Body of pancreas (tissue), 4 donors: ENCODE results near the gene PPP5C. TPM values are rescaled to one million over a fixed set of nuclear protein-coding genes. Genes with fewer than 3 reads are reported as not detected.
A peak's percentile ranks its signal among the peaks of the same experiment; 100 is the strongest.

ENCODE experiments used
- ATAC-seq: fragments of 150-250 bp; one replicate; pipeline ENCODE4 v1.9.1; 2016
- DNase-seq, 4 donors: peaks; one replicate each; pipeline ENCODE4 v3.0.0-alpha.2; 2019
- H3K27ac ChIP-seq, 4 donors: fragments of 200-600 bp; sonication (generic); 1 replicate in 3 of 4; 2 replicates in 1 of 4; pipeline versions ENCODE4 v1.5.1 to v1.6.1; 2016 to 2019; ENCODE audit warnings: mild to moderate bottlenecking in 1 of 4, mixed read lengths in 1 of 4, moderate library complexity in 1 of 4
- H3K27me3 ChIP-seq, 2 donors: fragments of 200-600 bp; sonication (generic); one replicate each; pipeline ENCODE4 v1.6.0; 2016; ENCODE audit warnings: mild to moderate bottlenecking in 1 of 2
- H3K36me3 ChIP-seq, 2 donors: fragments of 200-600 bp; sonication (generic); replicated peaks in 1 of 2; 2 replicates each; pipeline ENCODE4 v1.5.1; 2016; ENCODE audit warnings: low read depth in 2 of 2; ENCODE audit not compliant: insufficient read depth in 1 of 2
- H3K4me1 ChIP-seq: fragments of 200-600 bp; sonication (generic); one replicate; pipeline ENCODE4 v1.6.0; 2016
- H3K4me3 ChIP-seq, 2 donors: fragments of 200-600 bp; sonication (generic); 1 replicate in 1 of 2; 2 replicates in 1 of 2; pipeline ENCODE4 v1.5.1; 2016 to 2019
- H3K9me3 ChIP-seq, 3 donors: fragments of 200-600 bp; sonication (generic); 1 replicate in 2 of 3; 2 replicates in 1 of 3; pipeline ENCODE4 v1.5.1; 2016
- CTCF ChIP-seq, 7 experiments: fragments of 450-650 bp in 4 of 7; fragments of 200-600 bp in 3 of 7; sonication (generic) in 3 of 7; IDR thresholded peaks; one replicate each; pipeline ENCODE4 v1.5.1; 2016 to 2019; ENCODE audit warnings: antibody characterized with exemption in 7 of 7
- POLR2A ChIP-seq, 3 donors: fragments of 450-650 bp; IDR thresholded peaks; one replicate each; pipeline ENCODE4 v1.6.1; 2016; ENCODE audit warnings: antibody characterized with exemption in 3 of 3, mild to moderate bottlenecking in 2 of 3
- WGBS, 2 donors: methylation state at CpG; one replicate each; pipeline ENCODE4 v1.1.5; 2017; 5-methylcytosine and 5-hydroxymethylcytosine counted together
- intact Hi-C: fragments of 100-400 bp; cut with DNase I; formaldehyde crosslinking; loops from one replicate; pipeline ENCODE4 v1.15.1; 2023
- total RNA-seq, 2 donors: library from RNA; depleted of rRNA; stranded (reverse); fragments of >200 nt; gene quantifications; one replicate each; pipeline ENCODE4 v1.1.0, GENCODE V29; 2016

Gene PPP5C
- total RNA-seq, 2 donors from 2014 or later: 31.1 to 77.5 TPM

GRCh38 chr19:46361915-46362314 lies 15.0 kb downstream of the PPP5C start:
- Histone ChIP-seq H3K4me3 (no peak overlapping the region), H3K27me3 (no peaks in the 10 kb centered on the region), H3K9me3 (no peaks in the 10 kb centered on the region), H3K4me1 (peaks cover 7% of the 10 kb centered on the region), H3K27ac (no peak overlapping the region), H3K36me3 (no peaks in the 10 kb centered on the region)
- ATAC-seq (no peak), DNase-seq (no peak)
- intact Hi-C loops: no loop called here
- 61 to 68% methylated on average over 2 of the region's 2 CpGs for WGBS, 2 donors
- TF ChIP-seq CTCF (IDR thresholded peaks at IDR 0.05) (no peak), POLR2A (IDR thresholded peaks at IDR 0.05) (no peak)

GRCh38 chr19:46364359-46364758 lies 17.5 kb downstream of the PPP5C start:
- Histone ChIP-seq H3K4me3 (no peak overlapping the region), H3K4me1 (no peaks in the 10 kb centered on the region), H3K27ac (no peak overlapping the region), H3K9me3 (no peaks in the 10 kb centered on the region), H3K36me3 (peaks cover 0 to 2% of the 10 kb centered on the region in 2 donors), H3K27me3 (no peaks in the 10 kb centered on the region)
- WGBS, 2 donors: 74 to 86% methylated on average over 2 of the region's 2 CpGs
- no peak for TF ChIP-seq POLR2A (IDR thresholded peaks at IDR 0.05)
- TF ChIP-seq CTCF (IDR thresholded peaks at IDR 0.05): no peak
- DNase-seq: no peak
- ATAC-seq: no peak
- intact Hi-C loops: no loop called here

DNA sequence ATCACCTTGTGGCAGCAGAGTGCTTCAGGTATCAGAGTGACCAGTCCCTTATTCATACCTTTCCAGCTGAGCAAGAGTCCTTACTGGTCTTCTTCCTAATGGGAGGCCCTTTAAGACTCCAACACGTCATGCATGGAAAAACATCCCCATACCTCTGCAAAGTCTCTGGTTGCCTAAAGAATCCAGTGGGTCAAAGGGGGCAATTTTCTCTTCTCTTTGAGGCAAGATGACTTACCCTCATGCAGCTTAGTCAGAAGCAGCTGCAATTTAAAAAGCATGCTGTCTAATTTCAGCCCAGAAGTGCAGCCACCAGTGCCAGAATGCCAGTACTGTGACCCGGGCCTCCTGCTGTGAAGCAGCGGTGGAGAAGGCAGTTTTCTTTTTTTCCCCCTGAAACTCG lies 18.7 kb downstream of the PPP5C start:
- H3K4me3 ChIP-seq: no peak overlapping the region
- WGBS, 2 donors: 79 to 81% methylated on average over 4 of the region's 4 CpGs
- no peak overlapping the region for H3K27ac ChIP-seq
- H3K36me3 ChIP-seq: peaks cover 0 to 2% of the 10 kb centered on the region in 2 donors
- H3K4me1 ChIP-seq: no peaks in the 10 kb centered on the region
- TF ChIP-seq CTCF (IDR thresholded peaks at IDR 0.05) (no peak), POLR2A (IDR thresholded peaks at IDR 0.05) (no peak)
- DNase-seq (no peak), ATAC-seq (no peak)
- H3K27me3 ChIP-seq: no peaks in the 10 kb centered on the region
- no peaks in the 10 kb centered on the region for H3K9me3 ChIP-seq
- intact Hi-C loops: no loop called here

DNA sequence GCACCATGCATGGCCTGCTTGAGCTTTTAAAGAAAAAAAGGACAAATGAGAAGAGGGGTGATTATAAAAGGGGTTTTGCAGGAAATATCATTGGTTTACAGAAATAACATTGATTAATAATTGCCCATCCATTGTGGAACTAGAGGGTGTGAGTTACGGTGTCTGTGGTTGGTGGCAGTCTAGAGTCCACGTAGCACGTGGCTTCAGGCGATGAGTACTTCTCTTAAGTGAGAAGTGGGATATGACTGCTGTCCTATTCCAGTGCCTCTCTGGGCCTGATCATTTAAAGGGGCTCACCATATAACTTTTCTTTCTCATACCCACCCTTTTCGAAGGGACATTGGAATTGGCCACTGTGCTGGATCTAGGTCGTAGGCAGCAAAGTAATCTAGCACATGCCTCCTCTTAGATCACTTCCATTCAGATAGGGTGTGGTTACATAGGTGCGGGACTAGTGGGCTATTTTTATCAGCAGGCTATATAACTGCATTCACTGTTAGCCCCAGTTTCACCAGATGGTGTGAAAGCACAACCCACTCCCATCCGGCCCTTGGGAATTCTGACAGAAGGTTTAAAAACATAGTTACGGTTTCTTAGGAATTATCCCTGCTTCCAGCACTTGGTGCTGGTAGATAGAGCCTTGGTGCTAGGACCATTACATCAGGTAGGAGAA lies 19.9 kb downstream of the PPP5C start:
- H3K36me3 ChIP-seq: peaks cover 0 to 2% of the 10 kb centered on the region in 2 donors
- H3K4me1 ChIP-seq: peaks cover 7% of the 10 kb centered on the region
- ATAC-seq: no peak
- no peaks in the 10 kb centered on the region for H3K27me3 ChIP-seq
- H3K27ac ChIP-seq: no peak overlapping the region
- no peak for TF ChIP-seq CTCF (IDR thresholded peaks at IDR 0.05)
- WGBS, 2 donors: 71 to 72% methylated on average over 9 of the region's 9 CpGs
- no peaks in the 10 kb centered on the region for H3K9me3 ChIP-seq
- H3K4me3 ChIP-seq: no peak overlapping the region
- intact Hi-C loops: no loop called here
- no peak for DNase-seq

- no peak for ATAC-seq
- DNase-seq: peak in 1 of 4 donors; percentile 6
- H3K4me3 ChIP-seq: no peak overlapping the region
- peaks cover 13% of the 10 kb centered on the region for H3K4me1 ChIP-seq
- intact Hi-C loops: no loop called here
- H3K36me3 ChIP-seq: peaks cover 0 to 2% of the 10 kb centered on the region in 2 donors
- WGBS, 2 donors: 93 to 97% methylated on average over 5 of the region's 5 CpGs
- TF ChIP-seq POLR2A (IDR thresholded peaks at IDR 0.05) (no peak), CTCF (IDR thresholded peaks at IDR 0.05) (no peak)
- H3K27ac ChIP-seq: no peak overlapping the region
- H3K27me3 ChIP-seq: no peaks in the 10 kb centered on the region
- H3K9me3 ChIP-seq: no peaks in the 10 kb centered on the region
These were observed 20.5 kb downstream of the PPP5C start for GRCh38 chr19:46367426-46367825.
